ENCODE results near the gene AIMP2.
"Not testable (repeated sequence)": the region's sequence is repeated elsewhere in the genome, so short reads cannot be mapped to it uniquely, and the experiment has no call there.

AIMP2 gene

DNA sequence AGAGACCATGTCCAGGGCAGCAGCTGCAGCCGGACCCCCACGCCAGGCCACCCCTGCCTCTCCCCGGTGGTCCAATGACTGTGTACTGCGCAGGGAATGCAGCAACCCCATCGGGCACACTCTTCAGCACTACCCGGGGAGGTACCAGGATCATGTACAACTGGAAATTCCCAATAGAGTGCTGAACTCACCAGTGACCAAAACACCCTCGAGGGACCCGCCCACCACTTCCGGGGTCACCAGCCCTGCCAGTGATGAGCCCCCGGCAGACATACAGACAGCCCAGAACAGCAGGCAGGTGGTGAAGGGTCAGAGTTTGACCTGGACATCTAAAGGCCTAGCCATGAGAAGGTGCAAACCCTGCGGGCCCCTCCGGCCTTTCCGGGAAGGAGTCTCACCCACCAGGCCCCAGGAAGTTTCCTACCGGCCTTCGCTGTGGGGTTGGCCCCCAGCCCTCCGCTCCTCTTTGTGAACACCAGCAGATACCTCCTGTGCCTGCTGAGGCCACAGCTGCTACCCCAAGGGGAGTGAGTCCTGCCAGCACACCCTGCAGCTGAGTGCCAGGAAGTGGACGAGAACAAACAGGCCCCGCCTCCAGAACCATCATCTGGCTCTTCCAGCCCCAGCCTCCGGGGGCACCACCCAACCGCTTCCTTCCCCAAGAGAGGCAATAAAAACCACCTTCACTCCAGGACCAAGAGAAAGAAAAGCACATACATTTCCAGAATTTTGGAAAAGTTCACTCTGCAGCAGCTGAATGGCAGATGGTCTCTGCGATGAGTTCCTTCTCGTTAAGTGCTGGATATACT lies 17.1 kb downstream of the AIMP2 start:
- peak; percentile 51 for DNase-seq (ENCODE audit: low spot score)

DNA sequence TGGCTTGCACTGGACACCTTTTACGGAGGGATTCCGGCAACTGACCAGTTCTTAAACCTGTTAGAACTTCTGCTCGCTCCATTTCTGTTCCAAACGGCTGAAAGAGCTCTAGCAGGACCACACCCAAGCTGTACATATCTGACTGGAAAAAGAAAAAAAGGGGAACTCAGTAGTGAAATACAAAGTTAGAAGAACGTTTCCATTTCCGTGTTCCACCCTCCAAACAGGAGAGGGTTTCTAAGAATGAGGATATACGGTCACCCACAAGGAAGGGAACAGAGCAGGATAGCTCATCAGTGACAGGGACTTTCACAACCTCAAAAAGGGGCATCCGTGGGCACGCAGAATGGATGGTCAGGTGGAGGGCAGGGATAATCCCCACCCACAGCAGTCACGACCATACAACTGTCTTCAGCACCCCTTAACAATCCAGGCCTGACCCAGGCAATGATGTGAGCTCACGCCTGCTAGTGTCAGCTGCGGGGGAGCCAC lies 17.8 kb downstream of the AIMP2 start:
- no peak for DNase-seq (ENCODE audit: low spot score)

DNA sequence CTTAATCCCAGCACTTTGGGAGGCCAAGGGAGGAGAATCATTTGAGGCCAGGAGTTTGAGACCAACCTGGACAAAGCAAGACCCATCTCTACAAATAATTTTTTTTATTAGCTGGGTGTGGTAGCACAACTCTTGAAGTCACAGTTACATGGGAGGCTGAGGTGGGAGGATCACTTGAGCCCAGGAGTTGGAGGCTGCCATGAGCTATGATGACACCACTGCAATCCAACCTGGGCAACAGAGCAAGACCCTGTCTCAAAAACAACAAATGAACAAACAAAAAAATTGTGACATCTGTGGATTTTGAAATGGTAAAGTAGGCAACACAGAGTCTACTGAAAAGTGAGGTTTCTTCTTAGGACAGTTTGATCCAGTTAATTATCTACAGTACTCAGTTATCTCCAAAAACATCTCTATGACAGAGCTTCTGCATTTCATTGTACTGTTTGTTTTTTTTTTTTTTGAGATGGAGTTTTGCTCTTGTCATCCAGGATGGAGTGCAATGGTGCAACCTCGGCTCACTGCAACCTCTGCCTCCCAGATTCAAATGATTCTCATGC lies 18.8 kb downstream of the AIMP2 start:
- DNase-seq (ENCODE audit: low spot score): no peak

DNA sequence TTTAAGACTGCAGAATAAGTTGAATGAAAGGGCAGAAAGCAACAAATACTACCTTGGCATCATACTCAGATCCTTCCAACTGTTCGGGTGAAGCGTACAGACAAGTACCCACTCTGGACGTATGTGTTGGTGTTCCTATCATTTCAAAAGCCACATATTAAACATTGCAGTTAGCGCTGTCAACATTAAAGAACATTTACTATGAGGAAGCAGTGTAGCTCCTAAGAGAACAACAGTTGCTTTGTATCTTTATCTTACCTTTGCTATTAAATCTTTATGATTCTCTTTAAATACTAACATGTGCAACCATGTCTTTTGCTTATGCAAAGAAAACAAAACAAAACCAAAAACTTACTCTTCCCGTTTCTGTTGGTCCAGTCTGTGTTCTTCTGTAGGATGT lies 19.5 kb downstream of the AIMP2 start:
- DNase-seq (ENCODE audit: low spot score): no peak

DNA sequence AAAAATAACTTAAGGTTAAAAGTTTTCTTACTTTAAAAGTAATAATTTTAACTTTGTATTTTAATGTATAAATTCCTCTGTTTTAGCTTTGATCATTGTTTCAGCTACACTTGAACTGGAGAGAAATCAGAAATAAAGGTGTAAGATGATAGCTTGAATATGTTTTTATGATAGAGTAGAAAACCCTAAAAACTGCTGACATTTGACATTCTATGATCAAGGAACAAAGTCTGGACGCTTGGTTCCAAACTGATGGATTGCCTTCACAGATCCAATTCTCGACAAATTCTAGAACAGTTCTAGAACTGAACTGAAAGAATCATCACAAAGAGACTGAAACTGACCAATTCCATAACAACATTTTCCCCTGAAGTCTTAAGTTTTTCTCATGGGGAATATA lies 21.9 kb downstream of the AIMP2 start, which contains the start of gene ANKRD61:
ANKRD61 (plus strand) TSS at position 389 of the 400 bp plus-strand sequence; CDS start at position 389, 0 bp downstream.
- no peak for DNase-seq (ENCODE audit: low spot score)

DNA sequence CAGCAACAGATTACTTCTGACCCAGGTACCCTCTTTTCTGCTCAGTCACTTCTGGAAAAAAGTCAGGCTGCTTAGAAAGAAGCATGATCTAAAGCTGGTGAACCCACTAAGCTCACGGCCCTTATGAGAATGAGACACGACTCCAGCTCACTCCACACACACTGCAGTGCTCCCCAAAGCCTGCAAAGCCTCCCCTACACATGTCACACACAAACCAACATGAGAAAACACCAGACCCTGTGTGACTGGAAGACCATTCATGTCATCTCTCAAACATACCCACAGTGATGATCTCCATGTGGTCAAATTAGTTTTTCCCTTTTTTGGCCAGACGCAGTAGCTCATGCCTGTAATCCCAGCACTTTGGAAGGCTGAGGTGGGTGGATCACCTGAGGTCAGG lies 22.5 kb downstream of the AIMP2 start:
- no peak for DNase-seq (ENCODE audit: low spot score)

DNA sequence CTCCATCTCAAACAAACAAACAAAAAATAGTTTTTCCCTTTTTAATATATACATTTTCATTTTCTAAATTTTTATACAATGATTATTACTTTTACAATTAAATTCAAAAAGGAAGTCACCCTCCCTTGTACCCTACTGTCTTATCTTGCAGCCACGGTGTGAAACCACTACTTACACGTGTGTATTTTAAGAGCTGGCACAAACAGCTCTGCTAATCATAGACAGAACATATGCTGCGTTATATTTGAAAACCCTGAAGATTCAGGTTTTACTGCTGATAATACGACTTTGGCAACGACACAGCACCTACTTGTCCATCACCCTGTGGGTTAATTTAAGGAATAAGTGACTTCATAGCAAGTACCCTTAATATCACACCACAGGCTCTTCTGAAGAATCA lies 23.1 kb downstream of the AIMP2 start:
- no peak for DNase-seq (ENCODE audit: low spot score)

DNA sequence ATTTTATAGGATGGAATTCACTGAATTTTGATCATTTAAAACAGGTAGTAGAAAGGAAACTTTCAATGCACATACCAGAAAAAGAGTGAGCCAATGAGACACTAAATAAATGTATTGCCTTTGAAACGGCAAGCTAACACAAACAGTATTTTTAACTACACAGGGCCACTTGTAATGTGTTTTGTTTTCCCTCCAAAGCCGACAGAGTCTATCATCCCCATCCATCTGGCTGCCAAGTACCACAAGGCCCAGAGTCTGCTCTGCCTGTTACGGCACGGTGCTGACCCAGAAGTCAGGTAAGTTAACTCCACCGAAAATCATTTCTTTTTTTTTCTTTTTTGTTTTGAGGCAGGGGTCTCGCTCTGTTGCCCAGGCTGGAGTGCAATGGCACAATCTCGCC lies 23.6 kb downstream of the AIMP2 start:
- DNase-seq (ENCODE audit: low spot score): no peak

DNA sequence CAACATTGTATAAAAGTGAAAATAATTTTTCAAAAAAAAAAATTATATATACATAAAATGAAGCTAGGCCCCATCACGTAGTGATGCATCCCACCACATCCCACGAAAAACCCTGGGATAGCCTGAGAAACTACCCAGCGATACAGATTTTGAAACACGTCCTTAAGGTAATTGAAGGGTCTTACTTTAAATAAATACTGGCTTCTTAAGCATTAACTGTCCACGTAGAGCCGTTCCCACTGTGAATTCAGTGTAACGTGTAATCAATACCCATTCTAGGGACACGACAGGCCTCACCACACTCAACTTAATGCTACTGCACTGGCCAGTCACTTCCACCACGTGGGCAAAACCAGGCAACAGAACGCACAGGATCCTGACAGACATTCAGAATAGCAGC lies 26.1 kb downstream of the AIMP2 start:
- no peak for DNase-seq (ENCODE audit: low spot score)

DNA sequence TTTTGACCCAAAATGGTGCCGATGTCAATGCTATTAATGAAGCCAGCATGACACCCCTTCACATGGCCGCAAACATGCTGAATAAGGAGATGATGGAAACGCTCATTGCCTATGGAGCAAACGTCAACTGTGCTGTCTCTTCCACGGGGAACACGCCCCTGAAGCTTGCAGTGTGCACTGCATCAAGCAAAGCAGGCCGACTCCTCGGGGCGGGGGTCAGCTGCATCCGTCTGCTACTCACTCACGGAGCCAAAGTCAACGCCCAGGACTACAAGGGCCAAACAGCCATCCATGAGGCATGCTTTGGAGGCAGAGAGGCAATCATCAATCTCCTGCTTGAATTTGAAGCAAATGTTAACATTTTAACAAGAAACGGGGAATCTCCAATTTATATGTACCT lies 26.6 kb downstream of the AIMP2 start:
- no peak for DNase-seq (ENCODE audit: low spot score)

DNA sequence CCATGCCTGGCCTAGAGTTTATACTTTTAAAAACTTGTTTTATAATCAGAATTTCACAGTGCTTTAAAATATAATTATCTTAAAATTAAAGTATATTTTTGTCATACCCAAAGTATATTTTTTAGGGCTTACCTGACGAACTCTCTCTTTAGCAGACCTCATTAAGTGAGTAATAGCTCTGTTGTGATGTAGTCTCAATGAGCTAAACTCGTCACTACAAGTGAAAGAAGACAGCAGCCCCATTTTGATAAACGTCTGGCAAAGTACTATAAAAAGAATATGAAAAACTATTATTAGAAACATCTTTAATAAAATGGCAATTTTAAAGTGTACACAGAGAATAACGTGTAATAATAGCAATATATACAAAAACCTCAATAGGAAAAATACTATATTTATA lies 40.7 kb downstream of the AIMP2 start:
- DNase-seq (ENCODE audit: low spot score): no peak

DNA sequence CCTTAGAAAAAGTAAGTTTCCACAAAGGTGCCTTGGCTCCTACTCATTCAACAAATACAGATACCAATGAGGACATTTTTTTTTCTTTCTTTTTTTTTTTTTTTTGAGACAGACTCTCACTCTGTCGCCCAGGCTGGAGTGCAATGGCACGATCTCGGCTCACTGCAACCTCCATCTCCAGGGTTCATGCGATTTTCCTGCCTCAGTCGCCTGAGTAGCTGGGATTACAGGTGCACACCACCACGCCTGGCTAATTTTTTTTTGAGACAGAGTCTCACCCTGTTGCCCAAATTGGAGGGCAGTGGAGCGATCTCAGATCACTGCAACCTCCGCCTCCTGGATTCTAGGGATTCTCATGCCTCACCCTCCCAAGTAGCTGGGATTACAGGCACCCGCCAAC lies 42.1 kb downstream of the AIMP2 start:
- not testable (repeated sequence) for DNase-seq (ENCODE audit: low spot score)

DNA sequence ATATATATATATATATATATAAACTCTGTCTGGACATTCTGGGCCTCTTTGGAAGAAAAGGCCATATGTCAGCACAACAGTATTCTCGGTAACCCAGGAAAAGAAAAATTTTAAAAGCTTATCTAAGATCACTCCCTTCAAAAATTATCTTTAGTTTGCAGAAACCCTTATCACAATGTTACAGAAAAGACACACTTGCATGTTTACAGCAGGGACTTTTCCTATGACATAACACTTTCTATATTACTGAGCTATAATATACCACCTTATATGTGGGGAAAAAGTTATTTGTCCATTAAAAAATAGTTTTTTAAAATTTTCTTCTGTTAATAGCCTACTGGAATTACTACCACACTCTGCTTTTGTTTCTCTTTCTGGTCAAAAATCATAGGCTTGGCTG lies 47.5 kb downstream of the AIMP2 start:
- DNase-seq (ENCODE audit: low spot score): peak; percentile 11

DNA sequence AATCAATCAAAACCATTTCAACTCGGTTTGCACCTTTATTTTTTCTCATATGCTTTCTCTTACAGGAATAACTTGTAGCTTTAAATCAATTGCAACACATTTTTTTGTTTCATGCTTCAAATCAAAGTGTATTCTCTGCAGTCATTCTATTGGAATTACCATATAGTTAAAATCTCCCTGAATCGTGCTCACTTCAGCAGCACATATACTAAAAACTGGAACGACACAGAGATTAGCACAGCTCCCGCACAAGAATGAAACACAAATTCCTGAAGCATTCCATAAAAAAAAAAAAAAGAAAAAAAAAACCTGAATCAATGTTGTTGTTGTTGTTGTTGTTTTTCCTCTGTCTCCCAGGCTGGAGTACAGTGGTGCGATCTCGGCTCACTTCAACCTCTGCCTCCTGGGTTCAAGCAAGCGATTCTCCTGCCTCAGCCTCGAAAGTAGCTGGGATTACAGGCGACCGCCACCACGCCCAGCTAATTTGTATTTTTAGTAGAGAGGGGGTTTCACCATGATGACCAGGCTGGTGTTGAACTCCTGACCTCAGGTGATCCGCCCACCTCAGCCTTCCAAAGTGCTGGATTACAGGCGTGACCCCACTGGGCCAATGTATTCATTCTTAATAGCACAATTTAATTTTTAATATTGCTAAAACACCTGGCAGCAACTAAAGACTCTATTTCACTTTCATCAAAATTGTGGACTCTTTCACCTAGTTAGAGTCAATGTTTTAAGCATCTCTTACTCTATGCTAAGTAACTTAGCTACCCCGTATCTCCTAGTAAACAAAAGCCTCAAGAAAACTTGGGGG lies 48.5 kb downstream of the AIMP2 start:
- no peak for DNase-seq (ENCODE audit: low spot score)

DNA sequence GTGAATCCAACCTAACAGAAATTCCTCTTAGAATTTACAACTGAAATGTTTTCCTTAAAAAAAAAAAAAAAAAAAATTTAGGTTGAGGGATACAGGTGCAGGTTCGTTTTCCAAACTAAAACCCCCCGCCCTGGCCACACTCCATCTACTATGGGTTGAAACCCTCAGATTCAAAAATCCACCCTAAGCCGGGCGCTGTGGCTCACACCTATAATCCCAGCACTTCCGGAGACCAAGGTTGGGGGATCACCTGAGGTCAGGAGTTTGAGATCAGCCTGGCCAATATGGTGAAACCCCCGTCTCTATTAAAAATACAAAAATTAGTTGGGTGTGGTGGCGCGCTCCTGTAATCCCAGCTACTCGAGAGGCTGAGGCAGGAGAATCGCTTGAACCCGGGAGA lies 50.9 kb downstream of the AIMP2 start:
- DNase-seq (ENCODE audit: low spot score): not testable (repeated sequence)

DNA sequence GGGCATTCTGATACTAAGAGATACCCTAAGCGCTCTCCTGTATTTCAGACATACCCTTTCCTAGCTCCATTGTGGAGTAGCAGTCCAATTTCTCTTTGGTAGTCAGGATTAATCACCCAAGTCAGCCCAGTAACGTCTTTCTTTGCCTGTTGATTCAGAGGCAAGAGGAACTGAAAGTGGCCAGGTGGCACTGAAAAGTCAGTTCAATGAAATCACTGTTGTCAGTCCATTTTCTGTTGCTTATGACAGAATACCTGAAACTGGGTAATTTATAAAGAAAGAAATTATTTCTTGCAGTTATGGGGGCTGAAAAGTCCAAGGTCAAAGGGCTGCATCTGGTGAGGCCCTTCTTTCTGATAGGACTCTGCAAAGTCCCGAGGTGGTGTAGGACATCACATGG lies 62.3 kb downstream of the AIMP2 start:
- no peak for DNase-seq (ENCODE audit: low spot score)
